Measurements from ENCODE around the gene AOC2. TPM values are rescaled to one million over a fixed set of nuclear protein-coding genes. Genes with fewer than 3 reads are reported as not detected.
A peak's percentile ranks its signal among the peaks of the same experiment; 100 is the strongest.

Gene AOC2
- total and polyA plus RNA-seq, 4 donors: 0.17 to 2.4 (median 0.41) TPM

GRCh38 chr17:42832213-42832933 lies 12.0 kb upstream of the AOC2 start:
- Histone ChIP-seq H3K4me3 (ENCODE audit: low read depth in 1 of 3, low read length in 3 of 3) (peak overlapping the region; percentile 76 to 98 (median 94)), H3K27me3 (ENCODE audit: control insufficient read depth in 4 of 4, insufficient read depth in 4 of 4, low read length in 3 of 4) (no peaks in the 10 kb centered on the region), H3K27ac (ENCODE audit: low read depth in 1 of 2, low read length in 2 of 2) (peak overlapping the region; percentile 87 to 95), H3K9me3 (ENCODE audit: control insufficient read depth in 4 of 4, low read length in 3 of 4) (no peaks in the 10 kb centered on the region), H3K36me3 (ENCODE audit: control insufficient read depth in 4 of 4, insufficient read depth in 3 of 4, low read depth in 1 of 4, low read length in 3 of 4) (peaks cover 1 to 8% (median 4%) of the 10 kb centered on the region in 4 donors), H3K4me1 (ENCODE audit: control insufficient read depth in 4 of 4, insufficient read depth in 4 of 4, low read length in 3 of 4) (peaks cover 2 to 32% (median 24%) of the 10 kb centered on the region in 4 donors), H3K9ac (ENCODE audit: low read depth in 1 of 2, low read length in 2 of 2) (peak overlapping the region; percentile 94 to 98)
- 43% methylated on average over 9 of the region's 9 CpGs for WGBS
- DNase-seq (ENCODE audit: low spot score): no peak
- TF ChIP-seq EGR1 (IDR thresholded peaks at IDR 0.05; ENCODE audit: low read depth in 2 of 2) (no peak), HNF4A (conservative IDR thresholded peaks at IDR 0.05) (no peak)

DNA sequence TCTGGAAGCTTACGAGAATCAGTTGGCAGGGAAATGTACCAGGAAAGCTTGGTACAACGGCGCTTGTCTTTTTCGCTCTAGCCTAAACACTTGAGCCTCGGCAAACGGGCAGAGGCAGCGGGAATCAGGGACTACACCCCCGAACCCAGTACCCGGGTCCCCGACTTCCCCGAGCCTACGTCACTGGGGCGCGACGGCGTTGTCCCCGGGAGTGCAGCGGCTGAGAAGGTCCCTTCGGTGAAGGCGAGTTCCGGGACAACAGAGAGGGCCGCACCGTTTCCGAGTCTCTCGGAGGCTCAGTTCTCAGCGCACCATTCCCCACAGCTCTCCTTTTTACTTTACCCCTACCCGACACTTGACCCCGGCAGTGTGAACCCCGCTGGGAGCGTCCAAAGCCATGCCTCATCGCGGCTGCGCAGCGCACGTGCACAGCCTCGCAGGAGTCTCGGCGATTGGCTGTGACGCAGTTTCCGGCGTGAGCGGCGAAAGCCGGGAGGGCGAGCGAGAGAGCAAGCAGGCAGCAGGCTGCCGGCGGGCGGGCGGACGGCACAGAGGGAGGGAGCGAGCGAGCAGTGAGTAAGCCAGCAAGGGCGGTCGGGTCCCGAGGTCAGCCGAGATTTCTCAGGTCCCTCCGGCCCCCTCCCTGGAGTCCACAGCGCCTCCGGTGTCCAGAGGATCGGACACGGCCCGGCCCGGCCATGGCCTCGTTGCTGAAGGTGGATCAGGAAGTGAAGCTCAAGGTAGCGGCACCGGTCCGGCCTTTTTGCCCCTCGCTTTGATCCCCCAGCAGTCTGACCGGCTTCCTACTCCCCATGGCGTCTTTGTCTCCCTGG lies 11.2 kb upstream of the AOC2 start, which contains the start of gene PSME3:
Gene PSME3, plus strand, starts transcription at position 464 of the 833 bp plus-strand sequence. Its CDS starts 235 bp downstream, at position 699.
- peaks cover 2 to 32% (median 24%) of the 10 kb centered on the region in 4 donors for H3K4me1 ChIP-seq (ENCODE audit: control insufficient read depth in 4 of 4, insufficient read depth in 4 of 4, low read length in 3 of 4)
- under 1% methylated on average over 71 of the region's 71 CpGs for WGBS
- H3K4me3 ChIP-seq (ENCODE audit: low read depth in 1 of 3, low read length in 3 of 3): peak within 1 kb of the TSS; percentile 76 to 98 (median 94)
- H3K9ac ChIP-seq (ENCODE audit: low read depth in 1 of 2, low read length in 2 of 2): peak within 1 kb of the TSS; percentile 94 to 98
- peak; percentile 90 for DNase-seq (ENCODE audit: low spot score)
- H3K9me3 ChIP-seq (ENCODE audit: control insufficient read depth in 4 of 4, low read length in 3 of 4): no peaks in the 10 kb centered on the region
- no peaks in the 10 kb centered on the region for H3K27me3 ChIP-seq (ENCODE audit: control insufficient read depth in 4 of 4, insufficient read depth in 4 of 4, low read length in 3 of 4)
- TF ChIP-seq, protein P1, sequence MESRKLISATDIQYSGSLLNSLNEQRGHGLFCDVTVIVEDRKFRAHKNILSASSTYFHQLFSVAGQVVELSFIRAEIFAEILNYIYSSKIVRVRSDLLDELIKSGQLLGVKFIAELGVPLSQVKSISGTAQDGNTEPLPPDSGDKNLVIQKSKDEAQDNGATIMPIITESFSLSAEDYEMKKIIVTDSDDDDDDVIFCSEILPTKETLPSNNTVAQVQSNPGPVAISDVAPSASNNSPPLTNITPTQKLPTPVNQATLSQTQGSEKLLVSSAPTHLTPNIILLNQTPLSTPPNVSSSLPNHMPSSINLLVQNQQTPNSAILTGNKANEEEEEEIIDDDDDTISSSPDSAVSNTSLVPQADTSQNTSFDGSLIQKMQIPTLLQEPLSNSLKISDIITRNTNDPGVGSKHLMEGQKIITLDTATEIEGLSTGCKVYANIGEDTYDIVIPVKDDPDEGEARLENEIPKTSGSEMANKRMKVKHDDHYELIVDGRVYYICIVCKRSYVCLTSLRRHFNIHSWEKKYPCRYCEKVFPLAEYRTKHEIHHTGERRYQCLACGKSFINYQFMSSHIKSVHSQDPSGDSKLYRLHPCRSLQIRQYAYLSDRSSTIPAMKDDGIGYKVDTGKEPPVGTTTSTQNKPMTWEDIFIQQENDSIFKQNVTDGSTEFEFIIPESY (IDR thresholded peaks at IDR 0.05): no peak
- TF ChIP-seq ATF3 (IDR thresholded peaks at IDR 0.05): no peak
- TF ChIP-seq NR2F2 (IDR thresholded peaks at IDR 0.05): peak; percentile 70
- TF ChIP-seq GABPA (IDR thresholded peaks at IDR 0.05 in 1 of 2, conservative IDR thresholded peaks at IDR 0.05 in 1 of 2): peak; percentile 81 to 94
- no peak for TF ChIP-seq RAD21 (IDR thresholded peaks at IDR 0.05)
- TF ChIP-seq RXRA (IDR thresholded peaks at IDR 0.05): peak in 1 of 2 donors; percentile 67
- TF ChIP-seq EGR1 (IDR thresholded peaks at IDR 0.05; ENCODE audit: low read depth in 2 of 2): no peak
- TF ChIP-seq SP1 (IDR thresholded peaks at IDR 0.05): peak; percentile 32
- no peak for TF ChIP-seq FOXA2 (IDR thresholded peaks at IDR 0.05)
- TF ChIP-seq, protein P2, sequence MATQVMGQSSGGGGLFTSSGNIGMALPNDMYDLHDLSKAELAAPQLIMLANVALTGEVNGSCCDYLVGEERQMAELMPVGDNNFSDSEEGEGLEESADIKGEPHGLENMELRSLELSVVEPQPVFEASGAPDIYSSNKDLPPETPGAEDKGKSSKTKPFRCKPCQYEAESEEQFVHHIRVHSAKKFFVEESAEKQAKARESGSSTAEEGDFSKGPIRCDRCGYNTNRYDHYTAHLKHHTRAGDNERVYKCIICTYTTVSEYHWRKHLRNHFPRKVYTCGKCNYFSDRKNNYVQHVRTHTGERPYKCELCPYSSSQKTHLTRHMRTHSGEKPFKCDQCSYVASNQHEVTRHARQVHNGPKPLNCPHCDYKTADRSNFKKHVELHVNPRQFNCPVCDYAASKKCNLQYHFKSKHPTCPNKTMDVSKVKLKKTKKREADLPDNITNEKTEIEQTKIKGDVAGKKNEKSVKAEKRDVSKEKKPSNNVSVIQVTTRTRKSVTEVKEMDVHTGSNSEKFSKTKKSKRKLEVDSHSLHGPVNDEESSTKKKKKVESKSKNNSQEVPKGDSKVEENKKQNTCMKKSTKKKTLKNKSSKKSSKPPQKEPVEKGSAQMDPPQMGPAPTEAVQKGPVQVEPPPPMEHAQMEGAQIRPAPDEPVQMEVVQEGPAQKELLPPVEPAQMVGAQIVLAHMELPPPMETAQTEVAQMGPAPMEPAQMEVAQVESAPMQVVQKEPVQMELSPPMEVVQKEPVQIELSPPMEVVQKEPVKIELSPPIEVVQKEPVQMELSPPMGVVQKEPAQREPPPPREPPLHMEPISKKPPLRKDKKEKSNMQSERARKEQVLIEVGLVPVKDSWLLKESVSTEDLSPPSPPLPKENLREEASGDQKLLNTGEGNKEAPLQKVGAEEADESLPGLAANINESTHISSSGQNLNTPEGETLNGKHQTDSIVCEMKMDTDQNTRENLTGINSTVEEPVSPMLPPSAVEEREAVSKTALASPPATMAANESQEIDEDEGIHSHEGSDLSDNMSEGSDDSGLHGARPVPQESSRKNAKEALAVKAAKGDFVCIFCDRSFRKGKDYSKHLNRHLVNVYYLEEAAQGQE (IDR thresholded peaks at IDR 0.05): no peak
- TF ChIP-seq, protein P3, sequence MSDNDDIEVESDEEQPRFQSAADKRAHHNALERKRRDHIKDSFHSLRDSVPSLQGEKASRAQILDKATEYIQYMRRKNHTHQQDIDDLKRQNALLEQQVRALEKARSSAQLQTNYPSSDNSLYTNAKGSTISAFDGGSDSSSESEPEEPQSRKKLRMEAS (IDR thresholded peaks at IDR 0.05): peak; percentile 99
- TF ChIP-seq FOXA1 (IDR thresholded peaks at IDR 0.05): no peak
- TF ChIP-seq JUND (IDR thresholded peaks at IDR 0.05): no peak
- TF ChIP-seq TAF1 (conservative IDR thresholded peaks at IDR 0.05): no peak
- TF ChIP-seq YY1 (IDR thresholded peaks at IDR 0.05): peak; percentile 77
- TF ChIP-seq, protein P4, sequence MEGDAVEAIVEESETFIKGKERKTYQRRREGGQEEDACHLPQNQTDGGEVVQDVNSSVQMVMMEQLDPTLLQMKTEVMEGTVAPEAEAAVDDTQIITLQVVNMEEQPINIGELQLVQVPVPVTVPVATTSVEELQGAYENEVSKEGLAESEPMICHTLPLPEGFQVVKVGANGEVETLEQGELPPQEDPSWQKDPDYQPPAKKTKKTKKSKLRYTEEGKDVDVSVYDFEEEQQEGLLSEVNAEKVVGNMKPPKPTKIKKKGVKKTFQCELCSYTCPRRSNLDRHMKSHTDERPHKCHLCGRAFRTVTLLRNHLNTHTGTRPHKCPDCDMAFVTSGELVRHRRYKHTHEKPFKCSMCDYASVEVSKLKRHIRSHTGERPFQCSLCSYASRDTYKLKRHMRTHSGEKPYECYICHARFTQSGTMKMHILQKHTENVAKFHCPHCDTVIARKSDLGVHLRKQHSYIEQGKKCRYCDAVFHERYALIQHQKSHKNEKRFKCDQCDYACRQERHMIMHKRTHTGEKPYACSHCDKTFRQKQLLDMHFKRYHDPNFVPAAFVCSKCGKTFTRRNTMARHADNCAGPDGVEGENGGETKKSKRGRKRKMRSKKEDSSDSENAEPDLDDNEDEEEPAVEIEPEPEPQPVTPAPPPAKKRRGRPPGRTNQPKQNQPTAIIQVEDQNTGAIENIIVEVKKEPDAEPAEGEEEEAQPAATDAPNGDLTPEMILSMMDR (IDR thresholded peaks at IDR 0.05; ENCODE audit: low read depth, low read length, missing input control): no peak
- TF ChIP-seq HNF4G (IDR thresholded peaks at IDR 0.05): no peak
- peak in 1 of 2 donors; percentile 27 for TF ChIP-seq HNF4A (conservative IDR thresholded peaks at IDR 0.05)
- H3K27ac ChIP-seq (ENCODE audit: low read depth in 1 of 2, low read length in 2 of 2): peak within 1 kb of the TSS; percentile 87 to 95
- peaks cover 4 to 15% (median 10%) of the 10 kb centered on the region in 4 donors for H3K36me3 ChIP-seq (ENCODE audit: control insufficient read depth in 4 of 4, insufficient read depth in 3 of 4, low read depth in 1 of 4, low read length in 3 of 4)

Measured in liver (tissue), 9 donors.